Sigmoid colon (tissue), 7 donors: ENCODE data around the gene SLC25A45. TPM values are rescaled to one million over a fixed set of nuclear protein-coding genes. Genes with fewer than 3 reads are reported as not detected.

ENCODE experiments used
- DNase-seq: peaks from one replicate; pipeline ENCODE4 v3.0.0-alpha.2; 2019
- H3K27ac ChIP-seq, 4 donors: fragments of 200-600 bp; sonication (generic); one replicate each; pipeline ENCODE4 v1.5.1; 2016 to 2019; ENCODE audit warnings: mild to moderate bottlenecking in 1 of 4
- H3K27me3 ChIP-seq, 3 donors: fragments of 200-600 bp; sonication (generic); one replicate each; pipeline ENCODE4 v1.5.1; 2019; ENCODE audit warnings: mild to moderate bottlenecking in 1 of 3
- H3K36me3 ChIP-seq, 4 donors: fragments of 200-600 bp; sonication (generic); one replicate each; pipeline ENCODE4 v1.5.1; 2016 to 2019
- H3K4me1 ChIP-seq, 4 donors: fragments of 200-600 bp; sonication (generic); one replicate each; pipeline ENCODE4 v1.5.1; 2017 to 2019
- H3K4me3 ChIP-seq, 4 donors: fragments of 200-600 bp; sonication (generic); one replicate each; pipeline ENCODE4 v1.5.1; 2017 to 2019; ENCODE audit warnings: mild to moderate bottlenecking in 2 of 4, moderate library complexity in 1 of 4
- H3K9me3 ChIP-seq, 4 donors: fragments of 200-600 bp in 3 of 4; sonication (generic) in 3 of 4; one replicate each; pipeline versions ENCODE4 v1.5.1 to v1.6.1; 2013 to 2019
- CTCF ChIP-seq, 4 experiments: fragments of 450-650 bp in 3 of 4; fragments of 200-600 bp in 1 of 4; IDR thresholded peaks; one replicate each; pipeline ENCODE4 v1.5.1; 2016 to 2019; ENCODE audit warnings: antibody characterized with exemption in 4 of 4, mild to moderate bottlenecking in 3 of 4, moderate library complexity in 2 of 4
- EP300 ChIP-seq, 4 donors: sonication (generic); formaldehyde crosslinking; IDR thresholded peaks; one replicate each; pipeline ENCODE4 v1.6.1; 2017; ENCODE audit warnings: antibody characterized with exemption in 4 of 4
- POLR2A ChIP-seq, 2 donors: fragments of 450-650 bp; IDR thresholded peaks; one replicate each; pipeline ENCODE4 v1.6.1; 2016; ENCODE audit warnings: antibody characterized with exemption in 2 of 2, mild to moderate bottlenecking in 2 of 2, moderate library complexity in 2 of 2
- POLR2AphosphoS5 ChIP-seq, 4 donors: sonication (generic); formaldehyde crosslinking; IDR thresholded peaks; one replicate each; pipeline ENCODE4 v1.6.1; 2017; ENCODE audit warnings: antibody characterized with exemption in 4 of 4
- WGBS, 2 donors: extraction: QIAGEN DNeasy Blood & Tissue Kit; methylation state at CpG; one replicate each; pipeline ENCODE4 v1.1.7; 2013; 5-methylcytosine and 5-hydroxymethylcytosine counted together
- intact Hi-C: fragments of 100-400 bp; cut with DNase I; formaldehyde crosslinking; loops from one replicate; pipeline ENCODE4 v1.15.1; 2023
- polyA plus RNA-seq, 3 donors: library from polyadenylated mRNA; stranded (reverse); fragments of 200-250 nt; gene quantifications; one replicate each; pipeline ENCODE4 v1.2.3, GENCODE V29; 2013
- total RNA-seq, 4 donors: library from RNA; depleted of rRNA; stranded (reverse); fragments of >200 nt; gene quantifications; one replicate each; pipeline ENCODE4 v1.1.0, GENCODE V29; 2016
- donor health status: healthy with polysubstance abuse.
- donor health status: Bipolar disorder and iron deficiency.
- donor health status: healthy.

Gene SLC25A45
- total RNA-seq: 1 to 10 TPM; 2.5 to 8.9 (median 6.0) TPM
- 10 to 100 TPM in 1 of 3 donors, 1 to 10 TPM in 2; 1.2 to 12.8 (median 2.5) TPM for polyA plus RNA-seq

- Histone ChIP-seq H3K9me3 (no peaks in the 10 kb centered on the region), H3K27me3 (no peaks in the 10 kb centered on the region), H3K36me3 (no peaks in the 10 kb centered on the region), H3K4me1 (peaks cover 0 to 59% (median 48%) of the 10 kb centered on the region in 4 donors), H3K27ac (peak within 1 kb of the TSS; percentile 95 to 99 (median 96)), H3K4me3 (peak within 1 kb of the TSS; percentile 27 to 52 (median 46))
- 0% methylated on average over 27 of the region's 27 CpGs for WGBS, 2 donors
- peak; percentile 98 for DNase-seq
- intact Hi-C loops: loop anchor here (2.0 to 5.0 kb wide), 2 partner anchors 85 to 129 kb away; no protein-coding TSS in a partner anchor
- TF ChIP-seq POLR2A (IDR thresholded peaks at IDR 0.05) (peak; percentile 46 to 63), CTCF (IDR thresholded peaks at IDR 0.05) (peak; percentile 90 to 98 (median 95)), EP300 (IDR thresholded peaks at IDR 0.05) (peak in 2 of 4 donors; percentile 45 to 68), POLR2AphosphoS5 (IDR thresholded peaks at IDR 0.05) (peak; percentile 75 to 87 (median 82))
Observed at GRCh38 chr11:65382033-65382803, at the start of gene SLC25A45. SLC25A45 (minus strand) TSS chr11:65382646; CDS start chr11:65381951, 695 bp downstream.

GRCh38 chr11:65431451-65432099 lies 49.1 kb upstream of the SLC25A45 start:
- peak overlapping the region in 2 of 4 donors; percentile 76 to 88 for H3K4me3 ChIP-seq
- H3K27ac ChIP-seq: peak overlapping the region; percentile 97 to 100 (median 100)
- H3K9me3 ChIP-seq: no peaks in the 10 kb centered on the region
- peaks cover 0 to 100% (median 99%) of the 10 kb centered on the region in 4 donors for H3K4me1 ChIP-seq
- TF ChIP-seq POLR2A (IDR thresholded peaks at IDR 0.05) (peak in 1 of 2 donors; percentile 3), CTCF (IDR thresholded peaks at IDR 0.05) (no peak), EP300 (IDR thresholded peaks at IDR 0.05) (no peak), POLR2AphosphoS5 (IDR thresholded peaks at IDR 0.05) (peak in 3 of 4 donors; percentile 46 to 70 (median 50))
- intact Hi-C loops: no loop called here
- no peak for DNase-seq
- H3K36me3 ChIP-seq: peaks cover 25 to 64% (median 34%) of the 10 kb centered on the region in 4 donors
- 49 to 74% methylated on average over 4 of the region's 4 CpGs for WGBS, 2 donors
- H3K27me3 ChIP-seq: no peaks in the 10 kb centered on the region

- peaks cover 0 to 94% (median 91%) of the 10 kb centered on the region in 4 donors for H3K4me1 ChIP-seq
- H3K9me3 ChIP-seq: no peaks in the 10 kb centered on the region
- DNase-seq: peak; percentile 58
- no peaks in the 10 kb centered on the region for H3K27me3 ChIP-seq
- no peak for TF ChIP-seq EP300 (IDR thresholded peaks at IDR 0.05)
- TF ChIP-seq CTCF (IDR thresholded peaks at IDR 0.05): peak in 1 of 4 experiments; percentile 7
- TF ChIP-seq POLR2A (IDR thresholded peaks at IDR 0.05): peak; percentile 6 to 7
- TF ChIP-seq POLR2AphosphoS5 (IDR thresholded peaks at IDR 0.05): peak in 3 of 4 donors; percentile 17 to 53 (median 46)
- peak overlapping the region; percentile 8 to 88 (median 45) for H3K4me3 ChIP-seq
- intact Hi-C loops: no loop called here
- peak overlapping the region; percentile 97 to 100 (median 100) for H3K27ac ChIP-seq
- WGBS, 2 donors: 38 to 53% methylated on average over 6 of the region's 6 CpGs
- peaks cover 21 to 64% (median 34%) of the 10 kb centered on the region in 4 donors for H3K36me3 ChIP-seq
Observed at GRCh38 chr11:65430406-65431217, 48.2 kb upstream of the SLC25A45 start.

GRCh38 chr11:65429724-65430405 lies 47.4 kb upstream of the SLC25A45 start:
- intact Hi-C loops: no loop called here

More at GRCh38 chr11:65429724-65430405, 47.4 kb upstream of the SLC25A45 start:
- Histone ChIP-seq H3K27me3 (no peaks in the 10 kb centered on the region), H3K4me1 (peaks cover 0 to 87% (median 83%) of the 10 kb centered on the region in 4 donors), H3K9me3 (no peaks in the 10 kb centered on the region), H3K36me3 (peaks cover 15 to 64% (median 32%) of the 10 kb centered on the region in 4 donors), H3K4me3 (peak overlapping the region; percentile 8 to 88 (median 45)), H3K27ac (peak overlapping the region; percentile 97 to 100 (median 100))
- 11 to 18% methylated on average over 9 of the region's 9 CpGs for WGBS, 2 donors
- TF ChIP-seq POLR2AphosphoS5 (IDR thresholded peaks at IDR 0.05) (peak; percentile 65 to 85 (median 82)), EP300 (IDR thresholded peaks at IDR 0.05) (no peak), CTCF (IDR thresholded peaks at IDR 0.05) (no peak), POLR2A (IDR thresholded peaks at IDR 0.05) (peak in 1 of 2 donors; percentile 70)
- DNase-seq: peak; percentile 89
